NAMALWA (cell line): ENCODE data around the gene BCL2L1.
A peak's percentile ranks its signal among the peaks of the same experiment; 100 is the strongest.

Experiments
- DNase-seq: peaks from one replicate; pipeline ENCODE4 v3.0.0-alpha.2; 2015; ENCODE audit warnings: low spot score

The BCL2L1 gene

DNA sequence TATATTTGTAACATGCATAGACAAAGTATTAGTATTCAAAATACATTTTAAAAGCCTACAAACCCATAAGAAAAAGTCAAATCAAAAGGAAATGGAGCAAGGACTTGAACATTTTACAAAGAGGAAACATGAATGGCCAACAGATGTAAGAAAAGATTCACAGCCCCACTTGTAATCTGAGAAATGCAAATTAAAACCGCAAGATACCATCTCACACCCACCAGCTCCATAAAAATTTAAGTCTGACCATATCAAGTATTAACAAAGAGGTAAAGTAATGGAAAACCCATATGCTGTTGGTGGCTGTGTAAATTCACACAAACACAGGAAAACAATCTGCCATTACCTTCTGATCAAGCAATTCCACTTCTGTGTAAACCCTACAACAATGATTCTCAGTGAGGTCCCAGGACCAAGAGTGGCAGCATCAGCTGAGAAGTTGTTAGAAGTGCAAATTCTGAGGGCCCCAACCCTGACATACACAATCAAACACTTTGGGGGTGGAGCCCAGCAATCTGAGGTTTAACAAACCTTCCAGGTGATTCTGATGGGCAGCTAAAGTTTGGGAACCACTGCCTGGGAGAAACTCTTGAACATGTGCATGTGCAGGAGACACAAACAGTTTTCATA, 30.9 kb downstream of the BCL2L1 start:
- peak; percentile 71 for DNase-seq

- DNase-seq, result no peak
Observed at GRCh38 chr20:31690124-31690666, 32.5 kb downstream of the BCL2L1 start.

DNA sequence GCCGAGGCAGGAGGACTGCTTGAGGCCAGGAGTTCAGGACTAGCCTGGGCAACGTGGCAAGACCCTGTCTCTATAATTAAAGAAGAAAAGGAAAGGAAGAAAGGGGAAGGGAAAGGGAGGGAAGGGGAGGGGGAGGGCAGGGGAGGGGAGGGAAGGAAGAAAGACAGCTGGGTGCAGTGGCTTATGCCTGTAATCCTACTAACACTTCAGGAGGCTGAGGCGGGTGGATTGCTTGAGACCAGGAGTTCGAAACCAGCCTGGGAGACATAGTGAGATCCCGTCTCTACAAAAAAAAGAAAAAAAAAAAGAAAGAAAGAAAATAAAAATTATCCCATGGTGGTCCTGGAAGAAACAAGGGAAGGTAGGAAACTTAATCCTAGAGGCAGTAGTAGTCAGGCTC, 33.5 kb downstream of the BCL2L1 start:
- no peak for DNase-seq

GRCh38 chr20:31687777-31688176, 34.9 kb downstream of the BCL2L1 start:
- DNase-seq, result no peak

- DNase-seq, result no peak
Observed at GRCh38 chr20:31685853-31686643, 36.6 kb downstream of the BCL2L1 start.

GRCh38 chr20:31684153-31685015, 38.3 kb downstream of the BCL2L1 start:
- DNase-seq, result peak; percentile 93

DNA sequence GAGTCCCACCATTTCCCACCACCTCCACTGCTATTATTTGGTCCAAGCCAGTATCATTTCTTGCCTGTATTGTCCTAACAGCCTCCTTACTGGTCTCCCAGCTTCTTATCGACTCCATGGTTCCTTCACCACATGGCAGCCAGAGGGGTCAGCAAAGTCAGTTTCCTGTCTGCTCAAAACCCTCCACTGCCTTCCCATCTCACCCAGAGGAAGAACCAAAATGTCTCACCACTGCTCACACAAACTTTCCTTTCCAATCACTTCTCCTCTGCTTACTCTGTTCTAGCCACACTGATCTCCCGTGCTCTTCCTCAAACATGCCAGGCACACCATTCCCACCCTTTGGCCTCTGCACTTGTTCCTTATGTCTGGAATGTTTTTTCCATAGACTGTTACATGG, 39.7 kb downstream of the BCL2L1 start:
- DNase-seq, result no peak

GRCh38 chr20:31682352-31682751, 40.3 kb downstream of the BCL2L1 start:
- DNase-seq, result no peak

DNA sequence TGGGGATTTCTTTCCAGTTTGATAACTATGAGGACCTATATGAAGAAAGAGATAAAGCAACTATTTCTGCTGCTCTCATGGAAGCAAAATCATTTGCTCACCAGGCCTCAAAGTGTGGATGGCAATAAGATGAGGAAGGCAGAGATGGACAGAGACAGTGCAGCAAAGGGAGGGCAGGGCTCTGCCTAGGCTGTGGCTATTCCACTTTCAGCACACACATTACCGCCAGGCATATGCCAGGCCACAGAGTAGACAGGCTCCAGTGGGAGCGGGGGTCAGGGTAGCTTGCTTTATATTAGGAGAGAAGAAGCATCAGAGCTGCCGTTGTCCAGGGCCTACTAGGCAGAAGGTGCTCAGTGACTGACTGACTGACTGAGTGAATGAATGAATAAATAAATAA, 40.9 kb downstream of the BCL2L1 start:
- DNase-seq, result no peak

GRCh38 chr20:31681128-31681727, 41.4 kb downstream of the BCL2L1 start:
- DNase-seq, result no peak

- DNase-seq, result no peak
Observed at GRCh38 chr20:31680286-31681127, 42.2 kb downstream of the BCL2L1 start.

DNA sequence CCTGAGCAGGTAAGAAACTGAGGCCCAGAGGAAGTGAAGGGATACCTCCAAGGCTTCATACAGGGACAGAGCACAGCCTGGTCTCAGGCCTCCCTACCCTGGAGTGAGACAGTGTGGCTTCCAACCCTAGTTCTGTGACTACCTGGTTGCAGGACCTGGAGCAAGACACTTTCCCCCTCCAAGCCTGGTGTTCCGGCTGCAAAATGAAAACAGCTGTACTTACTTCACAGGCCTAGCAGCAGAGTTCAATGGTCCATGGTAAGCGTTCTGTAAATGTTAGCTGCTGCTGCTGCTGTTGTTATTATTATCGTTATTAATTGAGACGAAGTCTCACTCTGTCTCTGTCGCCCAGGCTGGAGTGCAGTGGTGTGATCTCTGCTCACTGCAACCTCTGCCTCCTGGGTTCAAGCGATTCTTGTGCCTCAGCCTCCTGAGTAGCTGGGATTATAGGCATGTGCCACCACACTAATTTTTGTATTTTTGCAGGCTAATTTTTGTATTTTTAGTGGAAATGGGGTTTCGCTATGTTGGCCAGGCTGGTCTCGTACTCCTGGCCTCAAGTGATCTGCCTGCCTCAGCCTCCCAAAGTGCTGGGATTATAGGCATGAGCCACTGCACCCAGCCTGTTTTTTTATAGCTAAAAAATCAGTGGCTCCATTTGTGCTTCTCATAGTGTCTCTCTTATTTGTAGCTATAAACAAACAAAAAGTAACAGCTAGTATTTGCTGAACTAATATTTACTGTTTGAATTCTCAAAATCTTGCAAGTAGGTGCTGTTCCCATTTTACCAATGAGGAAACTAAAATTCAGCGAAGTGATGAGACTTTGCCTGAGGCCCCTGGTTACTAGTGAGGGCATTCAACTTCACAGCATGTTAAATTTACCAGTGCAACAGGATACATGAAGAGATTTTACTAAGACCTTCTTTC, 43.0 kb downstream of the BCL2L1 start:
- no peak for DNase-seq

DNA sequence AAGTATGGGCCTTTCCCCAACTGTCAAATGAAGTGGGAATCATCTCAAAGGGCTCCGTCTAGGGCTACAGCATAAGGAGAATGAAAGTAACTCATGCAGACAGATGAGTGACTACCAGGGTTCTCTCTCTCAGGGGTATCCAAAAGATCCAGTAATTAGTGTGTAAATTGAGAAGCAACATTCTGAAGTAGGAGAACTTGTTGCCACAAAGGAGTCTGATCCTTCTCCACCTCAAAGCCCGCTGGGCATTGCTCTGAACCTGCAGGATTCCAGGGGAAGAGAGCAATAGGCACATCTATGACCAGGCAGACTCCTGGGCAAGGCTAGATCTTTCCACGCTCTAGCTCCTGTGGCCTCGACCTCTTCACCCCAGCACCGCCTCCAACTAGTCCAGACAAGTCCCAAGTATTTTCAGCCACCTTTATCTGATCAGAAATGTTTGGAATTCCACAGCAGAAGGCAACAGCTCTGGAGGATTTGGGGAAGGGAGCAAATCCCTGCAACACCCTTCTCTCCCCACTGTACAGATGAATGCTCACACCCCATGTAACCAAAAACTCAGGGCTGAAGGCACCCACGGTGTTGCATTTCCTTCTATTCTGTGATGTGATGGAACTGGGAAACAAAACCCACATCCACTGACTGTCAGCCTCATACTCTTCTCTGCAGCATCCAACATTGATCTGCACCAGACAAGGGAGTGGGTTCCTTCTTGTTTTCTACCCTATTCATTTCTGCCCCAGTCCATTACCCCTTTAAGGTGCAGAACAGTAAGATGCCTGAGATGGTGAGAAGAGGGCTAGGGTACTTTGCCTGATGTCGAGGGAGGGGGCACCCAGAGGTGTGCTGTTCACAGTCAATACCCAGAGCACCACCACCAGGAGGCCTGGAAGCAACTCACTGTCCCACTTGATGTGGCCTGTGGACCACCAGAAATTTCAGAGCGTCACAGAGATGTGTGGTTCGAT, 44.0 kb downstream of the BCL2L1 start:
- no peak for DNase-seq

- DNase-seq, result no peak
Observed at GRCh38 chr20:31677553-31678260, 45.0 kb downstream of the BCL2L1 start.

DNA sequence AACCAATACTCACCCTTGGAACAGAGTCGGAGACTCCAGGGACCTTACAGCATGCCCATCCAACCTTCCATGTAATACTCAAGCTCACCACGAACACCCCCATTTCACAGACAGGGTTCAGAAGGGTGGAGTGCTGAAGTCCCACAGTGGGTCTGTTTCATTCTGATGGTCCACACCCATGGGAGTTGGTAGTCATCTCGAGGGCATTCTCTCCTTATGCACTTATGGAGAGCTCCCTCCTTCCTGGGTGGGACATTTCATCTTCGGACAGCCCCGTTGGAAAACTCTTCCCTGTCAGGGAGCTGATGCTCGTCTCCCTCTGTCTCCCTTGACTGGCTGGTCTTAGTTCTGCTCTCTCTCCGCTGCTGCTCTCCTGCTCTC, 46.1 kb downstream of the BCL2L1 start:
- no peak for DNase-seq

GRCh38 chr20:31675828-31676608, 46.6 kb downstream of the BCL2L1 start:
- no peak for DNase-seq
